Common myeloid progenitor, CD34-positive (primary cell): ENCODE results near the gene PLG. TPM values are rescaled to one million over a fixed set of nuclear protein-coding genes. Genes with fewer than 3 reads are reported as not detected.
"Not testable (repeated sequence)": the region's sequence is repeated elsewhere in the genome, so short reads cannot be mapped to it uniquely, and the experiment has no call there.

Experiments
- CTCF ChIA-PET: fragments of 350-600 bp; sonication (Branson Sonifier 250); formaldehyde crosslinking; loops from one replicate; lab custom pipeline; 2021; ENCODE audit warnings: antibody characterized with exemption; lab: Charles Lee
- POLR2A ChIA-PET: fragments of 350-600 bp; sonication (Branson Sonifier 250); formaldehyde crosslinking; loops from one replicate; lab custom pipeline; 2021; ENCODE audit warnings: antibody characterized with exemption; lab: Charles Lee
- DNase-seq, 3 donors: peaks; one replicate each; pipeline versions ENCODE4 v3.0.0 to v3.0.0-alpha.2; 2013
- H3K27ac ChIP-seq, 2 experiments: 1 replicate in 1 of 2; 2 replicates in 1 of 2; pipeline ENCODE4 v1.7.0; 2013; ENCODE audit warnings: inconsistent platforms in 2 of 2, low read length in 2 of 2, mild to moderate bottlenecking in 2 of 2, low read depth in 1 of 2, moderate library complexity in 1 of 2; ENCODE audit not compliant: severe bottlenecking in 2 of 2, insufficient read depth in 1 of 2, poor library complexity in 1 of 2
- H3K27me3 ChIP-seq, 5 experiments: replicated peaks in 2 of 5; 1 replicate in 3 of 5; 2 replicates in 2 of 5; pipeline versions ENCODE4 v1.6.1 to v1.7.0; 2013; ENCODE audit warnings: low read length in 4 of 5, mild to moderate bottlenecking in 2 of 5, moderate library complexity in 2 of 5, inconsistent platforms in 1 of 5; ENCODE audit not compliant: insufficient read depth in 5 of 5, control insufficient read depth in 4 of 5
- H3K36me3 ChIP-seq, 4 experiments: 1 replicate in 2 of 4; 2 replicates in 2 of 4; pipeline versions ENCODE4 v1.6.1 to v1.7.0; 2013; ENCODE audit warnings: low read length in 3 of 4, control low read depth in 1 of 4, mild to moderate bottlenecking in 1 of 4; ENCODE audit not compliant: control insufficient read depth in 4 of 4, insufficient read depth in 4 of 4
- H3K4me1 ChIP-seq, 4 experiments: 1 replicate in 3 of 4; 2 replicates in 1 of 4; pipeline versions ENCODE4 v1.6.1 to v1.7.1; 2013; ENCODE audit warnings: low read length in 3 of 4, mild to moderate bottlenecking in 3 of 4, control low read depth in 1 of 4, inconsistent platforms in 1 of 4, moderate library complexity in 1 of 4; ENCODE audit not compliant: control insufficient read depth in 4 of 4, insufficient read depth in 4 of 4; ENCODE audit errors: control extremely low read depth in 1 of 4
- H3K4me3 ChIP-seq, 7 experiments: 1 replicate in 4 of 7; 2 replicates in 3 of 7; pipeline versions ENCODE4 v1.5.1 to v1.7.0; 2013; ENCODE audit warnings: mild to moderate bottlenecking in 7 of 7, low read length in 6 of 7, moderate library complexity in 6 of 7, inconsistent platforms in 2 of 7, low read depth in 2 of 7, control low read depth in 1 of 7; ENCODE audit not compliant: insufficient read depth in 4 of 7, control insufficient read depth in 1 of 7; ENCODE audit errors: extremely low read depth in 1 of 7
- H3K9me3 ChIP-seq, 5 experiments: 1 replicate in 4 of 5; 2 replicates in 1 of 5; pipeline versions ENCODE4 v1.6.1 to v1.7.1; 2013; ENCODE audit warnings: low read length in 4 of 5, mild to moderate bottlenecking in 2 of 5, inconsistent platforms in 1 of 5, low read depth in 1 of 5, moderate library complexity in 1 of 5; ENCODE audit not compliant: control insufficient read depth in 4 of 5, insufficient read depth in 2 of 5; ENCODE audit errors: control extremely low read depth in 1 of 5
- WGBS: methylation state at CpG from one replicate; pipeline ENCODE4 v1.1.5; 2013; ENCODE audit not compliant: insufficient coverage; 5-methylcytosine and 5-hydroxymethylcytosine counted together
- polyA plus RNA-seq: library from polyadenylated mRNA; unstranded; fragments of 120-200 nt; gene quantifications from one replicate; pipeline ENCODE4 v1.2.1, GENCODE V29; 2013

PLG gene
- 0.08 TPM for polyA plus RNA-seq

DNA sequence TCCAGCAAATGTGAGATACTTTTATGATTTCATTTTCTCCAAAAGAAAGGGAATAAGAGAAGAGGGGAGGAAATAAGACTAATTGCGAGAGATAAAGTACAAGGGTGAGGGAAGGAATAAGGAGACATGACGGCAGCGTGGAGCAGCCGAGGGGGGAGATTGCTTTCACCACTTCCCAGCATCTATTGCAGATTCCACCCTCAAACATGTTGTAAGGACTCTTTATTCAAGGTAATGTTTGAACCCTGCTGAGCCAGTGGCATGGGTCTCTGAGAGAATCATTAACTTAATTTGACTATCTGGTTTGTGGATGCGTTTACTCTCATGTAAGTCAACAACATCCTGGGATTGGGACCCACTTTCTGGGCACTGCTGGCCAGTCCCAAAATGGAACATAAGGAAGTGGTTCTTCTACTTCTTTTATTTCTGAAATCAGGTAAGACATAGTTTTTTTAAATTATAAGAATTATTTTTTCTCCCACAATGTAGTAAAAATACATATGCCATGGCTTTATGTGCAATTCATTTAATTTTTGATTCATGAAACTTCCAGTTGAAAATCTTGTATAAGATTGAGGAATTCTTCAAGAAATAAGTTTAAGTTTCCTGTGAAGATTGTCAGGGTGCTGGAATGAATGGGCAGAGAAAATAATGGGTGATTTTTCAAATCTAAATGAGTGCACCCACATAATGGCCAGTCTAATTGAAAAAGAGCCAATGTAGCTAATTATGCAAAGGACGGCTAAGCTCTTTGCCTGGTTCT is at the start of gene PLG:
Gene PLG, plus strand, starts transcription at position 327 of the 763 bp plus-strand sequence. Its CDS starts 61 bp downstream, at position 388.
- H3K4me3 ChIP-seq, H3K27ac ChIP-seq, H3K4me1 ChIP-seq, H3K27me3 ChIP-seq, POLR2A ChIA-PET, H3K9me3 ChIP-seq, DNase-seq, H3K36me3 ChIP-seq, CTCF ChIA-PET: not testable (repeated sequence)
- 100% methylated on average over 1 of the region's 6 CpGs for WGBS

- POLR2A ChIA-PET = no interaction called here
These were observed 42.5 kb upstream of the PLG start for GRCh38 chr6:160659562-160659961.

GRCh38 chr6:160661216-160661615 is 40.8 kb upstream of the PLG start:
- Histone ChIP-seq H3K9me3 (peaks cover 0 to 2% (median 0%) of the 10 kb centered on the region in 5 experiments), H3K4me1 (no peaks in the 10 kb centered on the region), H3K27ac (no peak overlapping the region), H3K4me3 (no peak overlapping the region), H3K27me3 (peaks cover 0 to 3% (median 0%) of the 10 kb centered on the region in 5 experiments), H3K36me3 (no peaks in the 10 kb centered on the region)
- ChIA-PET CTCF (no interaction called here), POLR2A (no interaction called here)
- WGBS = 95% methylated on average over 2 of the region's 3 CpGs
- DNase-seq = no peak

More at GRCh38 chr6:160659562-160659961, 42.5 kb upstream of the PLG start:
- Histone ChIP-seq H3K4me1 (no peaks in the 10 kb centered on the region), H3K27ac (no peak overlapping the region), H3K9me3 (peaks cover 0 to 2% (median 0%) of the 10 kb centered on the region in 5 experiments), H3K27me3 (no peaks in the 10 kb centered on the region), H3K4me3 (no peak overlapping the region), H3K36me3 (no peaks in the 10 kb centered on the region)
- WGBS = 87% methylated on average over 3 of the region's 6 CpGs
- CTCF ChIA-PET = no interaction called here
- no peak for DNase-seq

DNA sequence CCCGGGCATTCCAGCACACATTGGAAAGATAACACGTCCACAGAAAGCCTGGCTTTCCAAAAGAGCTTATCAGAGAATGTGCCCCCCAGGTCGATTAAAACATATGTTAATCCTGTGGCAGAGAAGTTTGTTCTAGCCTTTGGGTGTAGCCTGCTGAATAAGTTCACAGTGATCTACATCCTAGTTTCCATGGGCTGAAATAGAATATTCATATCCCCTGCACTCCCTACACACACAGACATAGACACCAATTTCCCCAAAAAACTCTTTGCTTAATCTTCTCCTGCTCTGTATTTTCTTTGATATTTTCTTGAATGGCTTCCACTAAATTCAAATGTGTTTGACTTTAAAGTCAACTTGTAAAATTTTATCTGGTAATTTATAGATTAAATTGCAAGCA is 39.6 kb upstream of the PLG start:
- POLR2A ChIA-PET = no interaction called here

GRCh38 chr6:160662842-160663241 is 39.2 kb upstream of the PLG start:
- Histone ChIP-seq H3K4me1 (no peaks in the 10 kb centered on the region), H3K27ac (no peak overlapping the region), H3K27me3 (peaks cover 0 to 3% (median 0%) of the 10 kb centered on the region in 5 experiments), H3K9me3 (no peaks in the 10 kb centered on the region), H3K4me3 (no peak overlapping the region), H3K36me3 (no peaks in the 10 kb centered on the region)
- WGBS = 67% methylated on average over 2 of the region's 2 CpGs
- CTCF ChIA-PET = no interaction called here
- POLR2A ChIA-PET = no interaction called here
- no peak for DNase-seq

More for the DNA sequence above, 39.6 kb upstream of the PLG start:
- Histone ChIP-seq H3K9me3 (no peaks in the 10 kb centered on the region), H3K36me3 (no peaks in the 10 kb centered on the region), H3K4me3 (no peak overlapping the region), H3K27ac (no peak overlapping the region), H3K4me1 (no peaks in the 10 kb centered on the region), H3K27me3 (peaks cover 0 to 3% (median 0%) of the 10 kb centered on the region in 5 experiments)
- CTCF ChIA-PET = no interaction called here
- no peak for DNase-seq
- WGBS = 77% methylated on average over 2 of the region's 3 CpGs

GRCh38 chr6:160664198-160664597 is 37.8 kb upstream of the PLG start, which contains the start of gene LPA:
Gene LPA, minus strand, starts transcription at chr6:160664275. Its CDS starts 61 bp downstream, at chr6:160664214.
- H3K9me3 ChIP-seq, H3K36me3 ChIP-seq, CTCF ChIA-PET, H3K4me1 ChIP-seq, POLR2A ChIA-PET, H3K27ac ChIP-seq, DNase-seq, H3K27me3 ChIP-seq, H3K4me3 ChIP-seq: not testable (repeated sequence)
- no CpG with 5 or more reads among the region's 1 CpG for WGBS

GRCh38 chr6:160667639-160668481 is 34.2 kb upstream of the PLG start:
- no peak overlapping the region for H3K27ac ChIP-seq
- peak; percentile 4 to 25 (median 23) for DNase-seq
- H3K27me3 ChIP-seq = peaks cover 0 to 3% (median 0%) of the 10 kb centered on the region in 5 experiments
- no peaks in the 10 kb centered on the region for H3K4me1 ChIP-seq
- 34% methylated on average over 8 of the region's 9 CpGs for WGBS
- ChIA-PET POLR2A (no interaction called here), CTCF (no interaction called here)
- no peaks in the 10 kb centered on the region for H3K9me3 ChIP-seq
- no peak overlapping the region for H3K4me3 ChIP-seq
- H3K36me3 ChIP-seq = no peaks in the 10 kb centered on the region
